Osteoblast (primary cell): ENCODE measurements around the gene CNTD1. TPM values are rescaled to one million over a fixed set of nuclear protein-coding genes. Genes with fewer than 3 reads are reported as not detected.
"Not testable (repeated sequence)": the region's sequence is repeated elsewhere in the genome, so short reads cannot be mapped to it uniquely, and the experiment has no call there.

Source experiments
- DNase-seq: peaks from one replicate; pipeline ENCODE4 v3.0.0; 2011; ENCODE audit warnings: low spot score, mixed read lengths; ENCODE audit not compliant: insufficient read length; ENCODE audit errors: missing footprints
- H2AFZ ChIP-seq: 2 replicates; pipeline ENCODE4 v1.6.0; 2011; ENCODE audit warnings: mild to moderate bottlenecking, low read length
- H3K27ac ChIP-seq: 2 replicates; pipeline ENCODE4 v1.5.1; 2011; ENCODE audit warnings: mild to moderate bottlenecking, low read depth, low read length, moderate library complexity
- H3K27me3 ChIP-seq: 2 replicates; pipeline ENCODE4 v1.6.0; 2012; ENCODE audit warnings: mild to moderate bottlenecking, control low read depth, inconsistent platforms, low read length, moderate library complexity; ENCODE audit not compliant: insufficient read depth
- H3K36me3 ChIP-seq: 2 replicates; pipeline ENCODE4 v1.5.1; 2011; ENCODE audit warnings: mild to moderate bottlenecking, low read length, control low read depth, moderate library complexity; ENCODE audit not compliant: insufficient read depth
- H3K4me1 ChIP-seq: 2 replicates; pipeline ENCODE4 v1.5.1; 2011; ENCODE audit warnings: mild to moderate bottlenecking, low read length, control low read depth, moderate library complexity; ENCODE audit not compliant: insufficient read depth
- H3K4me2 ChIP-seq: 2 replicates; pipeline ENCODE4 v1.6.0; 2011; ENCODE audit warnings: mild to moderate bottlenecking, low read length; ENCODE audit not compliant: insufficient read depth
- H3K4me3 ChIP-seq: fragments of 200-600 bp; sonication (generic); 3 replicates; pipeline ENCODE4 v1.5.1; 2012; ENCODE audit warnings: mild to moderate bottlenecking, low read length, inconsistent platforms; ENCODE audit not compliant: insufficient read depth
- H3K79me2 ChIP-seq: 2 replicates; pipeline ENCODE4 v1.6.0; 2012; ENCODE audit warnings: mild to moderate bottlenecking, low read length, control low read depth, inconsistent platforms; ENCODE audit not compliant: insufficient read depth
- H3K9me3 ChIP-seq: 2 replicates; pipeline ENCODE4 v1.5.1; 2011; ENCODE audit warnings: low read depth, low read length, control low read depth
- H4K20me1 ChIP-seq: 2 replicates; pipeline ENCODE4 v1.6.0; 2012; ENCODE audit warnings: mild to moderate bottlenecking, low read length, control low read depth; ENCODE audit not compliant: insufficient read depth
- CTCF ChIP-seq: IDR thresholded peaks from 2 replicates; pipeline ENCODE4 v1.5.1; 2011; ENCODE audit warnings: mild to moderate bottlenecking, low read depth, low read length, moderate library complexity; ENCODE audit errors: extremely low read depth
- total RNA-seq: library from RNA; depleted of rRNA; stranded (reverse); fragments of >200 nt; gene quantifications from 2 replicates; pipeline ENCODE4 v1.2.3, GENCODE V29; 2012

CNTD1 gene
- total RNA-seq, 1 donor: not detected

- peak overlapping the region; percentile 54 for H3K4me3 ChIP-seq
- H3K36me3 ChIP-seq: no peaks in the 10 kb centered on the region
- H3K4me1 ChIP-seq: no peaks in the 10 kb centered on the region
- no peak for DNase-seq
- H3K79me2 ChIP-seq: no peaks in the 10 kb centered on the region
- H3K9me3 ChIP-seq: no peaks in the 10 kb centered on the region
- no peak overlapping the region for H2AFZ ChIP-seq
- H4K20me1 ChIP-seq: no peaks in the 10 kb centered on the region
- H3K27ac ChIP-seq: no peak overlapping the region
- TF ChIP-seq CTCF: no peak
- H3K4me2 ChIP-seq: peak overlapping the region; percentile 68
- H3K27me3 ChIP-seq: peaks cover 44% of the 10 kb centered on the region
Measured at GRCh38 chr17:42761638-42762037, 37.0 kb upstream of the CNTD1 start.

- no peaks in the 10 kb centered on the region for H3K79me2 ChIP-seq
- no peaks in the 10 kb centered on the region for H3K9me3 ChIP-seq
- no peaks in the 10 kb centered on the region for H4K20me1 ChIP-seq
- no peaks in the 10 kb centered on the region for H3K36me3 ChIP-seq
- H2AFZ ChIP-seq: no peak overlapping the region
- no peak overlapping the region for H3K4me3 ChIP-seq
- H3K4me1 ChIP-seq: no peaks in the 10 kb centered on the region
- H3K27ac ChIP-seq: no peak overlapping the region
- DNase-seq: no peak
- H3K4me2 ChIP-seq: no peak overlapping the region
- no peak for TF ChIP-seq CTCF
- peaks cover 13% of the 10 kb centered on the region for H3K27me3 ChIP-seq
Measured at GRCh38 chr17:42766124-42766523, 32.5 kb upstream of the CNTD1 start.

GRCh38 chr17:42767512-42767911 lies 31.1 kb upstream of the CNTD1 start:
- Histone ChIP-seq H3K4me2 (no peak overlapping the region), H3K9me3 (no peaks in the 10 kb centered on the region), H3K4me1 (no peaks in the 10 kb centered on the region), H2AFZ (no peak overlapping the region), H3K36me3 (no peaks in the 10 kb centered on the region), H3K27ac (no peak overlapping the region), H3K79me2 (no peaks in the 10 kb centered on the region), H4K20me1 (no peaks in the 10 kb centered on the region), H3K4me3 (no peak overlapping the region), H3K27me3 (no peaks in the 10 kb centered on the region)
- no peak for DNase-seq
- TF ChIP-seq CTCF: no peak

GRCh38 chr17:42768006-42768405 lies 30.7 kb upstream of the CNTD1 start:
- not testable (repeated sequence) for H3K4me1 ChIP-seq, DNase-seq, H3K27ac ChIP-seq, H3K79me2 ChIP-seq, H2AFZ ChIP-seq, H3K27me3 ChIP-seq, H3K9me3 ChIP-seq, H3K4me2 ChIP-seq, H3K4me3 ChIP-seq, H4K20me1 ChIP-seq, H3K36me3 ChIP-seq

GRCh38 chr17:42769964-42770363 lies 28.7 kb upstream of the CNTD1 start:
- peaks cover 16% of the 10 kb centered on the region for H3K4me1 ChIP-seq

More at GRCh38 chr17:42769964-42770363, 28.7 kb upstream of the CNTD1 start:
- not testable (repeated sequence) for H3K36me3 ChIP-seq, H3K9me3 ChIP-seq, H3K4me3 ChIP-seq, H2AFZ ChIP-seq, H3K27ac ChIP-seq, H3K4me2 ChIP-seq, DNase-seq, H3K27me3 ChIP-seq, H4K20me1 ChIP-seq, H3K79me2 ChIP-seq
